ENCODE data around the gene FBXO15. TPM values are rescaled to one million over a fixed set of nuclear protein-coding genes. Genes with fewer than 3 reads are reported as not detected.

Gene FBXO15
- total RNA-seq, 4 donors from 2014 or later: not detected

- H3K36me3 ChIP-seq: peaks cover 0 to 19% of the 10 kb centered on the region in 2 donors
- H3K27me3 ChIP-seq: no peaks in the 10 kb centered on the region
- intact Hi-C loops (cut with DNase I; ENCODE audit: low total_unique reads) (no loop called here), in situ Hi-C loops (cut with MboI; ENCODE audit: low sequenced_read_pairs in 4 of 4) (no loop called here)
- TF ChIP-seq POLR2A (IDR thresholded peaks at IDR 0.05) (no peak), CTCF (IDR thresholded peaks at IDR 0.05 in 4 of 5, conservative IDR thresholded peaks at IDR 0.05 in 1 of 5) (no peak)
- no peak for ATAC-seq
- no peak for DNase-seq
- no peak overlapping the region for H3K27ac ChIP-seq
- no peaks in the 10 kb centered on the region for H3K9me3 ChIP-seq
- H3K4me1 ChIP-seq: no peaks in the 10 kb centered on the region
- H3K4me3 ChIP-seq: no peak overlapping the region
Observed at GRCh38 chr18:74163019-74163660, 15.5 kb upstream of the FBXO15 start.

- no peak for TF ChIP-seq CTCF (IDR thresholded peaks at IDR 0.05 in 4 of 5, conservative IDR thresholded peaks at IDR 0.05 in 1 of 5)
- TF ChIP-seq POLR2A (IDR thresholded peaks at IDR 0.05): no peak
- Histone ChIP-seq H3K4me3 (no peak overlapping the region), H3K9me3 (no peaks in the 10 kb centered on the region), H3K27me3 (no peaks in the 10 kb centered on the region), H3K4me1 (peaks cover 12 to 25% of the 10 kb centered on the region in 2 donors), H3K36me3 (peaks cover 0 to 47% of the 10 kb centered on the region in 2 donors), H3K27ac (no peak overlapping the region)
- ATAC-seq (no peak), DNase-seq (no peak)
- intact Hi-C loops (cut with DNase I; ENCODE audit: low total_unique reads) (loop anchor here (10.0 kb wide), 1 partner anchor 1050 kb away; the partner anchor contains the start of gene PTGR3), in situ Hi-C loops (cut with MboI; ENCODE audit: low sequenced_read_pairs in 4 of 4) (no loop called here)
Observed at GRCh38 chr18:74155276-74155675, 7.6 kb upstream of the FBXO15 start.

- peaks cover 0 to 44% of the 10 kb centered on the region in 2 donors for H3K36me3 ChIP-seq
- intact Hi-C loops (cut with DNase I; ENCODE audit: low total_unique reads): loop anchor here (10.0 kb wide), 1 partner anchor 1050 kb away; the partner anchor contains the start of gene PTGR3
- DNase-seq: no peak
Observed at GRCh38 chr18:74154716-74155115, 7.1 kb upstream of the FBXO15 start.

GRCh38 chr18:74153793-74154192 lies 6.2 kb upstream of the FBXO15 start:
- ATAC-seq (no peak), DNase-seq (no peak)
- Histone ChIP-seq H3K4me3 (no peak overlapping the region), H3K9me3 (no peaks in the 10 kb centered on the region), H3K36me3 (peaks cover 0 to 34% of the 10 kb centered on the region in 2 donors), H3K27ac (no peak overlapping the region), H3K4me1 (peaks cover 26 to 40% of the 10 kb centered on the region in 2 donors), H3K27me3 (no peaks in the 10 kb centered on the region)
- in situ Hi-C loops (cut with MboI; ENCODE audit: low sequenced_read_pairs in 4 of 4) (no loop called here), intact Hi-C loops (cut with DNase I; ENCODE audit: low total_unique reads) (loop anchor here (10.0 kb wide), 1 partner anchor 1051 kb away; the partner anchor contains the start of gene PTGR3)
- TF ChIP-seq POLR2A (IDR thresholded peaks at IDR 0.05) (no peak), CTCF (IDR thresholded peaks at IDR 0.05 in 4 of 5, conservative IDR thresholded peaks at IDR 0.05 in 1 of 5) (no peak)

More at GRCh38 chr18:74154716-74155115, 7.1 kb upstream of the FBXO15 start:
- in situ Hi-C loops (cut with MboI; ENCODE audit: low sequenced_read_pairs in 4 of 4): no loop called here
- H3K4me3 ChIP-seq: no peak overlapping the region
- no peaks in the 10 kb centered on the region for H3K9me3 ChIP-seq
- TF ChIP-seq CTCF (IDR thresholded peaks at IDR 0.05 in 4 of 5, conservative IDR thresholded peaks at IDR 0.05 in 1 of 5): no peak
- TF ChIP-seq POLR2A (IDR thresholded peaks at IDR 0.05): no peak
- H3K27ac ChIP-seq: no peak overlapping the region
- ATAC-seq: no peak
- peaks cover 17 to 31% of the 10 kb centered on the region in 2 donors for H3K4me1 ChIP-seq
- no peaks in the 10 kb centered on the region for H3K27me3 ChIP-seq
